IPS-NIHi11 (cell line): Measurements from ENCODE around the gene STARD7.
"Not testable (repeated sequence)": the region's sequence is repeated elsewhere in the genome, so short reads cannot be mapped to it uniquely, and the experiment has no call there.

ENCODE experiments used
- DNase-seq: peaks from one replicate; pipeline ENCODE4 v3.0.0; 2012; ENCODE audit warnings: mixed read lengths, low spot score

The STARD7 gene

DNA sequence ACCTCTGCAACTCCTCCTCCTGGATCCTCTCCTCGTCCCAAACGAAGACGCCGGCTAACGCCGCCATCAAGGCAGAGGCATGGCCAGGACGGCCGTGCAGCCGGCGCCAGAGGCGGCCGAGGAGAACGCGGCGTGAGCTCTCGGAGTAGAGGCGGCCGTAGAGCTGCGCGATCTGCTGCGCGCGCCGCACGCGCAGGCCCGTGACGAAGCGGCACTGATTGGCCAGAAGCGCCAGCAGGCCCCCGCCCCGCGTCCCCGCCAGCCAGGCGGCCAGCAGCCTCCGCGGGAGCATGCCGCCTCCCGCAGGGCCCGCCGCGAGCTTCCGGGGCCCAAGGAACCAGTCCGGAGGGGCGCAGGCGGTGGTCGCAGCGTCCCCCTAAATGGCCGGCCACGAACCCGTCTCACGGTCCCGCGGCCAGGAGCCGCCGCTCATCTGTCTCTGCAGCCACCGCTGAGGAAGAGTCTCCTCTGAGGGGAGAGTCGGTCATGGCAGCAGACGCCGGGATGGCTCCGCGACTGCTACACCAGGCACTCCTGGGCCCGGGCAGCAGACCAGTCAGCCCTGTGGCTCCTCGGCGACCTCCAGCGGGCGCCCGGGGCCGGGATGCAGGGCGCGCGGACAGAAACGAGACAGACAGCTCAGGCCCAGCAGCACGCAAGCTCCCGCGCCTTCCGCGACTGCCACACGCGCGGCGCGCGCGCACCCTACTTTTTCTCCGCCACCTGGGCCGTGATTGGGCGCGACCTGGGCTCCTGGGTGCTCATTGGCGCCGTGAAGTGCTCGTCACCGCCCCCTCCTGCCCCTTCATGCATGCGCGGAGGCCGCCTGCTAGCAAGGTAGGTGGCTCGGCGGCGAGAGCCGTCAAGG lies at the start of gene STARD7:
Gene STARD7 (minus strand): TSS at position 685 of the 868 bp plus-strand sequence. CDS start 393 bp downstream, at position 292.
- peak; percentile 96 for DNase-seq

GRCh38 chr2:96257744-96258143 lies 49.1 kb upstream of the STARD7 start:
- not testable (repeated sequence) for DNase-seq

DNA sequence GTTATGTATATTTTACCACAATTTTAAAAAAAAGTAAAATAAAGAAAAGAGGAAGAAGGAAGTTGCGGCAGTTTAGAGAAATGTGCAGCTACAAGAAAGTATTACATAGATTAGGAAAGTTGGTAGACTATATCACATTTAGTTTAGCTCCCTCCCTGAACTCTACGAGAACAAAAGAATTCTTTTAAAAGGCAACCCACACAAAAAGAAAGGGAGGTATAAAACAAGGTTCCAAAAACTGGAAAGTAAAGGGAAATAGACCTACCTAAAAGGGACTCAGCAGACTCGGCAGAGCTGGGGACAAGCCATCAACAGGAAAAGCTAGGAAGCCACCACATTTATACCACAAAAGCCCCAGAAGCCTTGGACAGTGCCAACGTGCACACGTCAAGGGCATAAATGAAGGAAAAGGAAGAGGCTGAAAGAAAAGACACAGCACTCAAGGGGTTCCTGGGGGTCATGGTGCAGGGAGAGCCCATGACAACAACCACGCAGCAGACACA lies 48.0 kb upstream of the STARD7 start:
- no peak for DNase-seq

DNA sequence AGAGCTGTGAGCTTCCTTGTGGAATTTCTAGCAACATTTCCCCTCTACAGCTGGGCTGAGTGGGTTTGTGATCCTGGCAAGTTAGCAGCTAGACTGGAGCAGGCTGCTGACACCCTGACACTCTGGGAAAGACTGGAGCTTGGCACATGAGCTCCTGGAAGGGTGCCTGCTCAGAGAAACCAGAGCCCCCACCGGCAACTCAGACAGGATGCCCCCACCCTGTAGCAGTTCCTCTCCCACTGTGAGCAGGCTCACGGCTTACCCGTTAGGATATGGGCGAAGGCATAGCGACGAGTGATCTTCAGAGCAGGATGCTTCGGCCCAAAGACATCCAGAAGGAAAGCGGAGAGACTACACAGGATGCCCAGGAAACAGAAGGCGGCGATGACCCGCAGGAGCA lies 45.9 kb upstream of the STARD7 start:
- DNase-seq: no peak

DNA sequence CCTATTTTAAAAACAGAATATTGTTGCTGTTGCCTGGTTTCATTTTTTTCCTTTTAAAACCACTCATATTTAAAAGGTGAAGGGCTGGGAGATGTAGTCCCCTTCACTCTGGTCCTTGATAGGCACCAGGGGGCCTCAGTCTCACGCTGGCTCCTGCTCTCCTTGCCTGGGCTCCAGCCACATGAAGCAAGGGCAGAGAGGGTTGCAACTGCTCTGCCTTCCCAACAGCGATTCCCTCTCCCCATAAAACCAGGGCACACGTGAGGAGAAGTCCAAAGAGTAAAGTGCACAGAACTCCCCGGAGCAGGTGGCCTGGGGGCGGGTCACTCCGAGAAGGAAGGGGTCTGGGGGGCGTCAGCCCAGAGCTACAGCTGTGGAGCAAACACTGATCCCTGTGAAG lies 44.4 kb upstream of the STARD7 start:
- no peak for DNase-seq

GRCh38 chr2:96252526-96252925 lies 43.9 kb upstream of the STARD7 start:
- no peak for DNase-seq

- DNase-seq: peak; percentile 72
These were observed 43.2 kb upstream of the STARD7 start for GRCh38 chr2:96251721-96252292.

- no peak for DNase-seq
These were observed 41.6 kb upstream of the STARD7 start for GRCh38 chr2:96250188-96250587.

DNA sequence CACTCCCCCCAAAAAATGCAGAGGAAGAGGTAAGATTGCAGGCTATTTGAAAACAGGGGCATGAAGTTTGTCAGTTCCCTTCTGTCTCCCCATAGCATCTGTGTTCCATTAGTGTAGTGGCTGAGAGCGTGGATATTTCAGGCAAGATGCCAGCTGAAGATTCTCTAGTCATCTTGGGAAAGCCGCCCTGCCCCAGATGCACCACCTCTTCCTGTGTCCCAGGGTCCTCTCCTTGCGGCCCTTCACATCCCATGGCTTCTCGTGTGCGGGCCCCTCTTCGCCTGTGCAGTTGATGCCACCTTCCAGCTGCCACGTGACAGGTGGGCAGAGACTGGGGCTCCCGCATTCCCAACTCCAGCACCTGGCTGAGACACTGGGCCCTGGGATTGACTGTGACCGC lies 41.0 kb upstream of the STARD7 start:
- no peak for DNase-seq

GRCh38 chr2:96248624-96249023 lies 40.0 kb upstream of the STARD7 start:
- no peak for DNase-seq

- DNase-seq: no peak
These were observed 39.3 kb upstream of the STARD7 start for GRCh38 chr2:96247896-96248295.

DNA sequence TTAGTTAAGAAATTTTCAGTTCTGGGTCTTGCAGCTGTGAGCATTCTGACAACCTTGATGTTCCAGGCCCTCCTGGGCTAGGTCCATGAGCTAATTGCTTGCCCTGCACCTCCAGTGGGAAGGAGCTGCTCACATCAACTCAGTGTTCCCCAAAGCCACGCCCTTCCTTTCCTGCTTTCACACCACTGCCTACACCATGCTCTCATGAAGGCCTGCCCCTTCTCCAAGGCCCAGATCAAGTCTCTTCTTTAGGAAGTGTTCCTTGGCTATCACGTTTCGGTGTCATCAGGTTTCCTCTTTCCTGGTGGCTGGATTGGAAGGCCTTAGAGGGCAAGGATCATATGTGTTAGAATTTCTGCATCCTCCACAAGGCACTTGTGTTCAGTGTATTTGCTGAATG lies 38.4 kb upstream of the STARD7 start:
- no peak for DNase-seq

GRCh38 chr2:96245609-96246390 lies 37.2 kb upstream of the STARD7 start:
- no peak for DNase-seq

GRCh38 chr2:96243843-96244242 lies 35.2 kb upstream of the STARD7 start:
- no peak for DNase-seq

DNA sequence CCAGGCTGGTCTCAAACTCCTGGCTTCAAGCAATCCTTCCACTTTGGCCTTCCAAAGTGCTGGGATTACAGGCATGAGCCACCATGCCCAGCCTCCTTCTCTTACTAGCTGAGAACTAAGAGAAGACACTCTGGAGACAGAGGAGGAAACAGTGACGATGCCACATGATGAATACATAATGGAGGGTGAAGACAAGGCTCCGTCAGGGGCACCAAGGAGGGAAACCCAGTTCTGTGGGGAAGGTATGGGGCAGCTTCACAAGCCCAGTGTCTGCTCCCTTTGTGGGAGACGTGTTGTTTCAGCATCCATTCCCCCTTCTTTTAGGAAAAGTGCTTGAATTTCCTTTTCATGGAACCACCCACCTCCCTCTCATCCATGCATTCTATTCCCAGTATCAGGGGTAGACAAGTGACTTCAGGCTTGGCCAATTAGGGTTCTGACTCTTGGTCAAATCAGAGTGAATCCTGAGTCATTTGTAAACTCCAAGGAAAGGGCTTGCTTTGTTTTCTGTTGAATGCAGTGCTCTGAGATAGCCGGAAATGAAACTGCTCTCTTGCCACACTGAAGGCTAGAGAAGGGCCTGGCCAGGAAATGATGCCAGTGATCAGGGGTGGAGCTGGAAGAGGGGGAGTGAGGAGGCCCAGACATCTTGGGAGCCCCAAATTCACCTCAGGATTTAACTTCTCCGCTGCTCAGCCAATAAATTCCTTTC lies 33.4 kb upstream of the STARD7 start:
- DNase-seq: no peak

- peak; percentile 35 for DNase-seq
These were observed 32.6 kb upstream of the STARD7 start for GRCh38 chr2:96241227-96241626.

DNA sequence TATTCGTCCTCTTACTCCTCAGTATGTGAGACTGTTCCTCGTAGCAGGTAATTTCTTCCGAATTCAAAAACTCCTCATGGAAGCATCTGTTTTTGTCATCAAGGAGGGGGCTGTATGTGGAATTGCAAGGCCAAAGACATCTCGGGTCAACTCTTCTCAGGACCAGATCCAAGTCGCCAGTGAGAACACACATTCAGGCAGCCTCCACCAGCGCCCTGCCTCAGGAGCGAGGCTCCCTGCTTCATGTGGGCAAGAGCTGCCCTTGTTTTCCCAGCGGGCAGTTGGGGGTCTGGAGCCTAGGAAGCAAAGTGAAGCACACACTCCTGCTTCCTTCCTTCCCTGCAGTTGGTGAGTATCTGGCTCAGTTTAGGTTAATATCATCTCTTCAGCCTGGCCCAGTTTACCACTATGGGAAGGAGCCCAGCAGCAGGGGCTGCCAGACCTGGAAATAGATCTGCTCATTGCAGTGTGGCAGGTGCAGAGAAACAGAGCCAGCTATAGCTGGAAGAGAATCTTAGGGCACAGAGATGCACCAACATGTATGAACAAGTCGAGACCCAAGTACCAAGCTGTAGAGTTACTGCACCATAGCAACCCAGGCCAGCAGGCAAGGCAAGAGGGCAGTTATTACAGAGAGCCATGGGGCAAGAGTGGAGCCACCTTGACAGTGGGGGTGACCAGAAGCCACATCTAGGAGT lies 31.9 kb upstream of the STARD7 start:
- DNase-seq: no peak

GRCh38 chr2:96239745-96240264 lies 31.2 kb upstream of the STARD7 start:
- DNase-seq: no peak

DNA sequence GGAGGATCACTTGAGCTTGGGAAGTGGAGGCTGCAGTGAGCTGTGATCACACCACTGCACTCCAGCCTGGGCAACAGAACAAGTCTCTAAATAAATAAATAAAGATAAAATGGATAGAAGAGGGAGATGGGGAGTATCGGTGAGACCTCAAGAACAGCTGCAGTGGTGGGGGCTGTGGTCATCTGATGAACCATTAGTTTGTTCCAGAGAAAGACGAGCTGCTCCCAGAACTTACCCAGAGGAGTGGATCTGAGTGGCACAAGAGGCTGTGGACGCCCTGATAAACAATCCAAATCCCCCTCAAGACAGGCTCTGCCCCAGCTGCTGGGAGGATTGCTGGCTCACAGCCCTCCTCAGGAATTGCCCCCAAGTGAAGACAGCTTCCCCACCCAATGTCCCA lies 30.5 kb upstream of the STARD7 start:
- DNase-seq: no peak

DNA sequence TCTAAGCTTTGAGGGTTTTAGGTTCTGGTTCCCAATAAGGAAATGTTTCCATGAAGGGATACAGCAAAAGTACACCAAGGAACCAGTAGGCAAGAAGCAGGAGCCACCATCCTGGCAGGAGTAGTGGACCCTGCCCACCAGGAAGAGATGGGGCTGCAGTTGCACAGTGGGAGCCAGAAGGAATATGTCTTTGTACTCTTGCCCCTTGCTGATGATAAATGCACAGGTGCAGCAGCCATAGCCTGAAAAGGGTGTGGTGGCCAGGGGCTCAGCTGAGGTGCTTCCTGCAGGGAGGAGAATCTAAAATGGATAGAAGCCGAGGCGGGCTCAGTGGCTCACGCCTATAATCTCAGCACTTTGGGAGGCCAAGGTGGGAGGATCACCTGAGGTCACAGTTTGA lies 29.6 kb upstream of the STARD7 start:
- DNase-seq: no peak

- no peak for DNase-seq
These were observed 28.3 kb upstream of the STARD7 start for GRCh38 chr2:96236882-96237281.
